ENCODE results near the gene ADCY4.
A peak's percentile ranks its signal among the peaks of the same experiment; 100 is the strongest.
"Not testable (repeated sequence)": the region's sequence is repeated elsewhere in the genome, so short reads cannot be mapped to it uniquely, and the experiment has no call there.

The ADCY4 gene

DNA sequence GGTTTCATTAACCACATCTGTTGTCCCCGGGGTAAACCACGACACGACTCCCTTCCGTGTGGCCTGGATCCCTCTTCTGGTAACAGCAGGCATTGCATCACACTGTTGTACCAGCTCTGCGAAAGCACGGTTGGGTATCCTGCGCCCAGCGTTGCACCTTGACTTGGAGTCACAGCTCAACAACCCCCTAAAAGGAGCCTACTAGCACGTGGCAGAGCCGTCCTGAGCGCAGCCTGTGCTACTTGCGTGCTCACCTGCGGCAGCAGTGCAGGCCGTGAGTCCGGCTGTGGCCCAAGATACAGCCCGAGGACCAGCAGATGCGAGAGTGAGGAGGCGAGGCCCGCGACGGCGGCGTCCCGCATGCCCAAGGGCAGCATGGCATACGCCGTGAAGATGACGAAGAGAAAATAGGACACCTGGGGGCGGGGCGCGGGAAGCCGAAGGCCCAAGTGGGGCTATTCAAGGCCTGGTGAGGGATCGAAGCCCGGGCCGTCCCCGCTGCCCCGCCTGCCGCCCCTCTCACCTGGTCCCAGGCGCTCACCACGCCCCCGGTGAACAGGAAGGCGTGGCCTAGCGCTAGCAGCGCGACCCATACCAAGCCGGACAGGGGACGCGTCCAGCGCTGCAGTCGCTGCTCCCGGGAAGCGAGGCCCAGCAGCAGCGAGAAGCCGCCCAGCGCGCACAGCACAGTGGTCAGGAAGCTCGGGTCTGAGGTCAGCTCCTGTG lies 2.4 kb downstream of the ADCY4 start:
- Histone ChIP-seq H3K4me2 (ENCODE audit: low read length) (peak overlapping the region; percentile 77), H3K4me3 (ENCODE audit: low read length) (peak overlapping the region; percentile 41), H3K4me1 (ENCODE audit: control insufficient read depth, insufficient read depth, low read length) (peaks cover 27% of the 10 kb centered on the region), H3K27me3 (ENCODE audit: control insufficient read depth, insufficient read depth, low read length) (peaks cover 43% of the 10 kb centered on the region), H3K36me3 (ENCODE audit: insufficient read depth, low read length) (no peaks in the 10 kb centered on the region), H3K9ac (ENCODE audit: low read depth, low read length) (no peak overlapping the region), H3K9me3 (replicated peaks; ENCODE audit: low read length) (no peaks in the 10 kb centered on the region)

DNA sequence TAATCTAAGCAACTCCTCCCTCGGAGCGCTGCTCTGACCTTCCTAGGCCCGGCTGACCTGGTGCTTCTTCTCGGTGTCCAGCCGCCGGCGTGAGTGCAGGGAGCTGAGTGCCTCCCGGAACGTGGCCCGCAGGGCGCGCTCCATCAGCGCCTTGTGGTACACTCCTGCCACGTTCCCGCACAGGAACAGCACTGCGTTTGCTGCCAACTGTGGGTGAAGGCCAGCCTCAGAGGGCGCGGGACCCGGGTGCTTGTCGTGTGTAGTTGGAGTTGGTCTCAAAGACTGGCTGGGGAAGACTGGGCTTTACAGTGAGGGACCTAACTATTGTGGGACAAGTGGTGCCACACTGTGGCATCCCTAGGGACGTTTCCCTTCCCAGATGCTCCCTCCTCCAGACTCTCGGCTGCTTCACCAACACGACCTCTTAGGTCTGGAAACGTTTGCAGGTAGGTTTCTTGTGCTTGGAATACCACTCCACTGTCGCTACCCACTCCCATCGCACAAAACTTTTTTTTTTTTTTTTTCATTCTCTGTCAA lies 3.1 kb downstream of the ADCY4 start:
- H3K9me3 ChIP-seq (replicated peaks; ENCODE audit: low read length), result no peaks in the 10 kb centered on the region
- H3K9ac ChIP-seq (ENCODE audit: low read depth, low read length), result no peak overlapping the region
- H3K4me2 ChIP-seq (ENCODE audit: low read length), result peak overlapping the region; percentile 77
- H3K36me3 ChIP-seq (ENCODE audit: insufficient read depth, low read length), result no peaks in the 10 kb centered on the region
- H3K4me1 ChIP-seq (ENCODE audit: control insufficient read depth, insufficient read depth, low read length), result peaks cover 27% of the 10 kb centered on the region
- H3K27me3 ChIP-seq (ENCODE audit: control insufficient read depth, insufficient read depth, low read length), result peaks cover 43% of the 10 kb centered on the region
- no peak overlapping the region for H3K4me3 ChIP-seq (ENCODE audit: low read length)

- Histone ChIP-seq H3K4me3 (ENCODE audit: low read length) (no peak overlapping the region), H3K4me1 (ENCODE audit: control insufficient read depth, insufficient read depth, low read length) (peaks cover 27% of the 10 kb centered on the region), H3K36me3 (ENCODE audit: insufficient read depth, low read length) (no peaks in the 10 kb centered on the region), H3K4me2 (ENCODE audit: low read length) (no peak overlapping the region), H3K9me3 (replicated peaks; ENCODE audit: low read length) (no peaks in the 10 kb centered on the region), H3K9ac (ENCODE audit: low read depth, low read length) (no peak overlapping the region), H3K27me3 (ENCODE audit: control insufficient read depth, insufficient read depth, low read length) (peaks cover 36% of the 10 kb centered on the region)
These were observed 3.7 kb downstream of the ADCY4 start for GRCh38 chr14:24330973-24331674.

DNA sequence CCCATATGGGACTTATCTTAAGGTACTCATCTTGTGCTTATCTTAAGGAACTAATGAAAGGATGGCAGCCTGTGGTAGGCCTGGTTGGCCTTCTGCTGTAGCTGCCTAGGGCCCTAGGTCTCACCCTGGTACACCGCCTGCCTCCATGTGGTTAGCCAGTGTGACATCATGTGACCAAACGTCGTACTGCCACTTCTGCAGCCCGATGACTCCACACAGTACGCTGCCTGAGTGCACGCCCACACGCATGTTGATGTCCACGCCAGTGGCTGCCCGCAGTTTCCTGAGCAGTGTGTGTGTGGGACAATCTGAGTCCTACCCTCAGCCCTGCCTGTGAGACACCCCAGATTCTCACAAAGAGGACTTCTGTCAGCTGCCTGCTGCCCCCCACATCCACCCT lies 5.1 kb downstream of the ADCY4 start:
- H3K36me3 ChIP-seq (ENCODE audit: insufficient read depth, low read length), result no peaks in the 10 kb centered on the region
- peaks cover 29% of the 10 kb centered on the region for H3K27me3 ChIP-seq (ENCODE audit: control insufficient read depth, insufficient read depth, low read length)
- no peak overlapping the region for H3K9ac ChIP-seq (ENCODE audit: low read depth, low read length)
- H3K4me2 ChIP-seq (ENCODE audit: low read length), result no peak overlapping the region
- H3K4me3 ChIP-seq (ENCODE audit: low read length), result no peak overlapping the region
- H3K9me3 ChIP-seq (replicated peaks; ENCODE audit: low read length), result no peaks in the 10 kb centered on the region
- H3K4me1 ChIP-seq (ENCODE audit: control insufficient read depth, insufficient read depth, low read length), result peaks cover 24% of the 10 kb centered on the region

- Histone ChIP-seq H3K4me3 (ENCODE audit: low read length) (no peak overlapping the region), H3K9ac (ENCODE audit: low read depth, low read length) (no peak overlapping the region), H3K4me2 (ENCODE audit: low read length) (no peak overlapping the region), H3K36me3 (ENCODE audit: insufficient read depth, low read length) (no peaks in the 10 kb centered on the region), H3K4me1 (ENCODE audit: control insufficient read depth, insufficient read depth, low read length) (peaks cover 18% of the 10 kb centered on the region), H3K27me3 (ENCODE audit: control insufficient read depth, insufficient read depth, low read length) (peaks cover 26% of the 10 kb centered on the region), H3K9me3 (replicated peaks; ENCODE audit: low read length) (no peaks in the 10 kb centered on the region)
These were observed 5.7 kb downstream of the ADCY4 start for GRCh38 chr14:24329073-24329663.

- not testable (repeated sequence) for H3K9ac ChIP-seq (ENCODE audit: low read depth, low read length); H3K36me3 ChIP-seq (ENCODE audit: insufficient read depth, low read length); H3K4me3 ChIP-seq (ENCODE audit: low read length); H3K4me2 ChIP-seq (ENCODE audit: low read length); H3K4me1 ChIP-seq (ENCODE audit: control insufficient read depth, insufficient read depth, low read length); H3K9me3 ChIP-seq (replicated peaks; ENCODE audit: low read length)
- H3K27me3 ChIP-seq (ENCODE audit: control insufficient read depth, insufficient read depth, low read length), result peaks cover 29% of the 10 kb centered on the region
These were observed 7.0 kb downstream of the ADCY4 start for GRCh38 chr14:24327914-24328313.

- Histone ChIP-seq H3K4me1 (ENCODE audit: control insufficient read depth, insufficient read depth, low read length) (peaks cover 4% of the 10 kb centered on the region), H3K4me3 (ENCODE audit: low read length) (no peak overlapping the region), H3K9me3 (replicated peaks; ENCODE audit: low read length) (no peaks in the 10 kb centered on the region), H3K36me3 (ENCODE audit: insufficient read depth, low read length) (no peaks in the 10 kb centered on the region), H3K9ac (ENCODE audit: low read depth, low read length) (no peak overlapping the region), H3K27me3 (ENCODE audit: control insufficient read depth, insufficient read depth, low read length) (peaks cover 29% of the 10 kb centered on the region), H3K4me2 (ENCODE audit: low read length) (no peak overlapping the region)
These were observed 7.6 kb downstream of the ADCY4 start for GRCh38 chr14:24327303-24327702.

GRCh38 chr14:24325963-24326362 lies 8.9 kb downstream of the ADCY4 start:
- no peaks in the 10 kb centered on the region for H3K4me1 ChIP-seq (ENCODE audit: control insufficient read depth, insufficient read depth, low read length)
- H3K36me3 ChIP-seq (ENCODE audit: insufficient read depth, low read length), result no peaks in the 10 kb centered on the region
- H3K4me2 ChIP-seq (ENCODE audit: low read length), result no peak overlapping the region
- H3K27me3 ChIP-seq (ENCODE audit: control insufficient read depth, insufficient read depth, low read length), result peaks cover 37% of the 10 kb centered on the region
- no peak overlapping the region for H3K9ac ChIP-seq (ENCODE audit: low read depth, low read length)
- no peaks in the 10 kb centered on the region for H3K9me3 ChIP-seq (replicated peaks; ENCODE audit: low read length)
- no peak overlapping the region for H3K4me3 ChIP-seq (ENCODE audit: low read length)

GRCh38 chr14:24325041-24325530 lies 9.8 kb downstream of the ADCY4 start:
- Histone ChIP-seq H3K27me3 (ENCODE audit: control insufficient read depth, insufficient read depth, low read length) (peaks cover 45% of the 10 kb centered on the region), H3K36me3 (ENCODE audit: insufficient read depth, low read length) (no peaks in the 10 kb centered on the region), H3K9ac (ENCODE audit: low read depth, low read length) (no peak overlapping the region), H3K9me3 (replicated peaks; ENCODE audit: low read length) (no peaks in the 10 kb centered on the region), H3K4me3 (ENCODE audit: low read length) (no peak overlapping the region), H3K4me1 (ENCODE audit: control insufficient read depth, insufficient read depth, low read length) (no peaks in the 10 kb centered on the region), H3K4me2 (ENCODE audit: low read length) (no peak overlapping the region)

- Histone ChIP-seq H3K9ac (ENCODE audit: low read depth, low read length) (no peak overlapping the region), H3K4me3 (ENCODE audit: low read length) (no peak overlapping the region)
These were observed 10.8 kb downstream of the ADCY4 start for GRCh38 chr14:24324024-24324423.

DNA sequence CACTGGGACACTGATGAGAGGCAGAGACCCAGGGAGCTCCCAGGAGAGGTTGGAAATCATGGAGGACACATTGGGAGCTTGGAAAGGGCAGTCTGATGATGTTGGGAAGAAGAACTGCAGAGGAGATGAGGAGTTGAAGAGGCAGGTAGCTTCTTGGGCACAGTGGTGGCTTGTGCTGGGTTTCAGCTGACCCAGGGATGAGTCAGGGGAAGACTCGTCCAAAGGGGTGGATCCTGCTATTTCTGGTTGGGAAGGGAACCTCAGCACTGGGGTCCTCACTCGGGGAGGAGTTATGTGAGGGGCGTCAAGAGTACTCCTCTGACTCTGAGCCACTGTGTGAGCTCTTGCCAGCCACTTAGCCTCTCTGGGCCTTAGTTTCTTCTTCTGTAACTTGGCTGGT lies 11.5 kb downstream of the ADCY4 start:
- Histone ChIP-seq H3K4me3 (ENCODE audit: low read length) (no peak overlapping the region), H3K4me2 (ENCODE audit: low read length) (no peak overlapping the region), H3K9ac (ENCODE audit: low read depth, low read length) (no peak overlapping the region), H3K27me3 (ENCODE audit: control insufficient read depth, insufficient read depth, low read length) (peaks cover 63% of the 10 kb centered on the region), H3K9me3 (replicated peaks; ENCODE audit: low read length) (no peaks in the 10 kb centered on the region), H3K36me3 (ENCODE audit: insufficient read depth, low read length) (no peaks in the 10 kb centered on the region), H3K4me1 (ENCODE audit: control insufficient read depth, insufficient read depth, low read length) (no peaks in the 10 kb centered on the region)

More at GRCh38 chr14:24324024-24324423, 10.8 kb downstream of the ADCY4 start:
- Histone ChIP-seq H3K27me3 (ENCODE audit: control insufficient read depth, insufficient read depth, low read length) (peaks cover 56% of the 10 kb centered on the region), H3K36me3 (ENCODE audit: insufficient read depth, low read length) (no peaks in the 10 kb centered on the region), H3K4me1 (ENCODE audit: control insufficient read depth, insufficient read depth, low read length) (no peaks in the 10 kb centered on the region), H3K9me3 (replicated peaks; ENCODE audit: low read length) (no peaks in the 10 kb centered on the region), H3K4me2 (ENCODE audit: low read length) (no peak overlapping the region)

Measured in skeletal muscle satellite cell (primary cell).